H1 (cell line): ENCODE data around the gene CDIPT. TPM values are rescaled to one million over a fixed set of nuclear protein-coding genes. Genes with fewer than 3 reads are reported as not detected.

ENCODE experiments used
- KDM1A ChIP-seq: fragments of 200-600, 300-600 bp; sonication (generic); IDR thresholded peaks from 2 replicates; pipeline ENCODE4 v1.7.1; 2016; ENCODE audit warnings: mild to moderate bottlenecking, low read length, borderline replicate concordance
- POLR2A ChIP-seq, 2 experiments: IDR thresholded peaks; 1 replicate in 1 of 2; 2 replicates in 1 of 2; pipeline ENCODE4 v1.6.1; 2011; ENCODE audit warnings: low read depth in 2 of 2, low read length in 2 of 2, mild to moderate bottlenecking in 2 of 2; ENCODE audit errors: control extremely low read depth in 1 of 2
- TEAD4 ChIP-seq: IDR thresholded peaks from 2 replicates; pipeline ENCODE4 v1.6.1; 2012; ENCODE audit warnings: low read depth, low read length, inconsistent platforms, mixed read lengths
- polyA plus RNA-seq, 7 experiments: library from polyadenylated mRNA; depleted of rRNA in 3 of 7; stranded (reverse) in 5 of 7; unstranded in 2 of 7; fragments of >200 nt in 5 of 7; fragments of 200-250 nt in 2 of 7; gene quantifications; 1 replicate in 5 of 7; 2 replicates in 1 of 7; 4 replicates in 1 of 7; pipeline versions ENCODE4 v1.2.1 to v1.2.3, GENCODE V29; 2011 to 2013; ENCODE audit warnings: missing spikeins in 2 of 7, mixed read lengths in 2 of 7
- total RNA-seq: library from RNA; stranded (reverse); fragmentation: NEBNext Ultra II Directional; extraction: Animal tissue kit (Norgen Biotek cat#: 25700); gene quantifications from 2 replicates; pipeline ENCODE4 v1.2.1, GENCODE V29; 2021

CDIPT gene
- total and polyA plus RNA-seq, 2 of the 8 experiments (the other 6 are each of a cell fraction or from before 2014, with no cell fraction given), result 69.2 to 140 TPM

DNA sequence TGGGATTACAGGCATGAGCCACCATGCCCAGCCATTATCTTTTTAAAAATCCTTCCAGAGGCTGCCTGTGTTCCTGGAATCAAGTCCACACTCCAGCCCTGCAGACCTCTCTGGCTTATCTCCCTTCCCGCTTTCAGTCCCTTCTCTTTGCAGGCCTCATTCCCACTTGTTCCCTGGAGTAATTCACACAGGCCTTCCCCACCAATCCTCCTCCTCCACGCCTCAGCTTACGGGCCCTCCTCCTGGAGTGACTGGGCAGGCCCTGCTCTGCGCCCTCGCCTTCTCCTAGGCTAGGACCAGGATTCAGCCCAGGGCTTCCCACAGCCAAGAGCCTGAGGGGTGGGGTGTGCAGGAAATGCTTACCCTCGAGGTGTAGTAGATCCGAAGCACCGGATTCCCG, 2.8 kb downstream of the CDIPT start (continued):
- TF ChIP-seq POLR2A (IDR thresholded peaks at IDR 0.05; ENCODE audit: control extremely low read depth in 1 of 2, low read depth in 2 of 2, low read length in 2 of 2) (no peak), KDM1A (no peak), TEAD4 (no peak)
